ENCODE data around the gene LIN54. TPM values are rescaled to one million over a fixed set of nuclear protein-coding genes. Genes with fewer than 3 reads are reported as not detected.
"Not testable (repeated sequence)": the region's sequence is repeated elsewhere in the genome, so short reads cannot be mapped to it uniquely, and the experiment has no call there.

The LIN54 gene
- total and polyA plus RNA-seq, 2 of the 4 experiments (the other 2 are of a cell fraction) = 5.3 to 26.9 TPM

DNA sequence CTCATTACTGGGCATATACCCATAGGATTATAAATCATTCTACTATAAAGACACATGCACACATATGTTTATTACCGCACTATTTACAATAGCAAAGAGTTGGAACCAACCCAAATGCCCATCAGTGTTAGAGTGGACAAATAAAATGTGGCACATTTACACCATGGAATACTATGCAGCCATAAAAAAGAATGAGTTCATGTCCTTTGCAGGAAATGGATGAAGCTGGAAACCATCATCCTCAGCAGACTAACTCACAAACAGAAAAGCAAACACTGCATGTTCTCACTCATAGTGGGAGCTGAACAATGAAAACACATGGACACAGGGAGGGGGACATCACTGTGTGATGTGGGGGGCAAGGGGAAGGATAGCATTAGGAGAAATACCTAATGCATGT, 13.0 kb upstream of the LIN54 start:
- H2BK5ac ChIP-seq (ENCODE audit: low read depth, low read length, poor library complexity, severe bottlenecking); BruUV-seq (replicated peaks); ATAC-seq (ENCODE audit: low read depth): not testable (repeated sequence)

More for the DNA sequence above, 13.0 kb upstream of the LIN54 start:
- H4K8ac ChIP-seq (ENCODE audit: low read depth in 2 of 2, low read length in 2 of 2); H4K5ac ChIP-seq (ENCODE audit: low read depth, low read length); H3K27ac ChIP-seq (ENCODE audit: insufficient read depth, low read length); H3K4me1 ChIP-seq (ENCODE audit: control insufficient read depth, insufficient read depth, low read length); H2BK120ac ChIP-seq (ENCODE audit: low read depth, low read length); H3K79me1 ChIP-seq (ENCODE audit: low read depth in 1 of 2, low read length in 2 of 2); intact Hi-C loops (cut with micrococcal nuclease); H2BK20ac ChIP-seq (ENCODE audit: low read depth, low read length); H3K18ac ChIP-seq (ENCODE audit: low read depth, low read length); H2AK5ac ChIP-seq (ENCODE audit: low read depth, low read length); H4K91ac ChIP-seq (ENCODE audit: insufficient read depth, low read depth, low read length); H3K9me1 ChIP-seq (ENCODE audit: insufficient read depth, low read length); H3K4ac ChIP-seq (ENCODE audit: low read depth, low read length); H3K9ac ChIP-seq (ENCODE audit: low read depth, low read length); DNase-seq; CTCF ChIA-PET; H3K56ac ChIP-seq (ENCODE audit: extremely low read depth, insufficient read depth, low read length); H3K4me2 ChIP-seq (ENCODE audit: low read depth, low read length); H2AK9ac ChIP-seq (replicated peaks; ENCODE audit: low read depth, low read length, poor library complexity); in situ Hi-C loops (cut with MboI; ENCODE audit: low sequenced_read_pairs); H3K23ac ChIP-seq (ENCODE audit: low read depth, low read length); H3K27me3 ChIP-seq (ENCODE audit: control insufficient read depth, insufficient read depth, low read length); H4K20me1 ChIP-seq (ENCODE audit: insufficient read depth, low read length); H3K36me3 ChIP-seq (ENCODE audit: control insufficient read depth, insufficient read depth, low read length); dilution Hi-C loops (cut with HindIII; ENCODE audit: low sequenced_read_pairs, unreplicated experiment); H2BK15ac ChIP-seq (ENCODE audit: low read depth, low read length); H2AFZ ChIP-seq (replicated peaks; ENCODE audit: low read length, poor library complexity); POLR2A ChIA-PET (ENCODE audit: unreplicated experiment); H3K14ac ChIP-seq (replicated peaks; ENCODE audit: low read depth, low read length); H3K4me3 ChIP-seq (ENCODE audit: insufficient read depth, low read depth, low read length): not testable (repeated sequence)
- WGBS, 2 experiments (ENCODE audit: extremely low coverage in 2 of 2, insufficient read length in 1 of 2) = no CpG with 5 or more reads among the region's 1 CpG
- peaks cover 14% of the 10 kb centered on the region for H3K9me3 ChIP-seq (ENCODE audit: control insufficient read depth, insufficient read depth, low read length)

All from IMR-90 (cell line).